PC-9 (cell line): Measurements from ENCODE around the gene NFKBIL1. TPM values are rescaled to one million over a fixed set of nuclear protein-coding genes. Genes with fewer than 3 reads are reported as not detected.

ENCODE experiments used
- BruUV-seq: library from RNA; stranded (reverse); fragments of 400-500 nt; replicated peaks from 2 replicates; lab custom pipeline; 2021; lab: Mats Ljungman, UMichigan
- CTCF ChIA-PET: fragments of 300-600 bp; sonication (Branson Sonifier 250); formaldehyde crosslinking; loops from one replicate; lab custom pipeline; 2022; ENCODE audit warnings: antibody characterized with exemption; lab: Charles Lee
- POLR2A ChIA-PET: fragments of 300-600 bp; sonication (Branson Sonifier 250); formaldehyde crosslinking; loops from one replicate; lab custom pipeline; 2022; ENCODE audit warnings: antibody characterized with exemption; ENCODE audit not compliant: unreplicated experiment; lab: Charles Lee
- DNase-seq, 2 experiments: peaks; one replicate each; pipeline versions ENCODE4 v3.0.0 to v3.0.0-alpha.2; 2015 to 2022; ENCODE audit warnings: mixed read lengths in 1 of 2
- H2AFZ ChIP-seq: fragments of 200-600 bp; sonication (generic); 2 replicates; pipeline ENCODE4 v1.8.1; 2017; ENCODE audit warnings: antibody characterized with exemption
- H3F3A ChIP-seq: fragments of 200-600 bp; sonication (generic); 2 replicates; pipeline ENCODE4 v1.8.1; 2017; ENCODE audit warnings: antibody characterized with exemption, mild to moderate bottlenecking, low read depth; ENCODE audit not compliant: insufficient read depth
- H3K27ac ChIP-seq: fragments of 200-600 bp; sonication (generic); 2 replicates; pipeline ENCODE4 v1.6.1; 2016; ENCODE audit warnings: mixed run types
- H3K27me3 ChIP-seq: fragments of 200-600 bp; sonication (generic); 2 replicates; pipeline ENCODE4 v1.6.1; 2016; ENCODE audit warnings: low read depth, mixed run types; ENCODE audit not compliant: insufficient read depth
- H3K36me3 ChIP-seq: fragments of 200-600 bp; sonication (generic); 2 replicates; pipeline ENCODE4 v1.6.1; 2016; ENCODE audit warnings: low read depth, mixed run types
- H3K4me1 ChIP-seq: fragments of 200-600 bp; sonication (generic); replicated peaks from 2 replicates; pipeline ENCODE4 v1.6.1; 2016; ENCODE audit warnings: mixed run types; ENCODE audit not compliant: insufficient read depth
- H3K4me2 ChIP-seq: fragments of 200-600 bp; sonication (generic); 2 replicates; pipeline ENCODE4 v1.6.1; 2017; ENCODE audit warnings: mixed run types
- H3K4me3 ChIP-seq: fragments of 200-600 bp; sonication (generic); 2 replicates; pipeline ENCODE4 v1.6.1; 2016; ENCODE audit warnings: mixed run types
- H3K79me2 ChIP-seq: fragments of 200-600 bp; sonication (generic); 2 replicates; pipeline ENCODE4 v1.6.1; 2017; ENCODE audit warnings: low read depth, mixed run types
- H3K9me2 ChIP-seq: fragments of 200-600 bp; sonication (generic); 2 replicates; pipeline ENCODE4 v1.8.1; 2017; ENCODE audit warnings: mild to moderate bottlenecking; ENCODE audit not compliant: insufficient read depth
- H3K9me3 ChIP-seq: fragments of 200-600 bp; sonication (generic); 2 replicates; pipeline ENCODE4 v1.8.1; 2016; ENCODE audit warnings: low read depth; ENCODE audit not compliant: insufficient read depth
- H4K20me1 ChIP-seq: fragments of 200-600 bp; sonication (generic); 2 replicates; pipeline ENCODE4 v1.8.1; 2017; ENCODE audit not compliant: insufficient read depth
- CTCF ChIP-seq: fragments of 200-600 bp; sonication (generic); conservative IDR thresholded peaks from 2 replicates; pipeline ENCODE4 v1.6.1; 2017; ENCODE audit warnings: mixed run types, antibody characterized with exemption, mild to moderate bottlenecking, moderate library complexity
- EZH2 ChIP-seq: fragments of 200-600 bp; sonication (generic); IDR thresholded peaks from 2 replicates; pipeline ENCODE4 v1.8.0; 2017; ENCODE audit warnings: antibody characterized with exemption, low read depth
- intact Hi-C: fragments of 100-400 bp; cut with micrococcal nuclease; formaldehyde crosslinking; loops from one replicate; pipeline ENCODE4 v1.10.0; 2022; ENCODE audit not compliant: unreplicated experiment
- total RNA-seq: library from RNA; stranded (reverse); gene quantifications from 2 replicates; pipeline ENCODE4 v1.2.3, GENCODE V29; 2021

NFKBIL1 gene
- total RNA-seq, 1 experiment from 2014 or later = 26.1 TPM

- H2AFZ ChIP-seq = no peak overlapping the region
- DNase-seq = no peak
- H3K4me3 ChIP-seq = no peak overlapping the region
- no peaks in the 10 kb centered on the region for H3K9me2 ChIP-seq
- BruUV-seq = no TSS peak
- no peak overlapping the region for H3K4me2 ChIP-seq
- intact Hi-C loops = loop anchor here (10.0 kb wide), 3 partner anchors 190 to 650 kb away; partner anchors contain the start of genes CLIC1, GPSM3, HSPA1B and PBX2
- peaks cover 26% of the 10 kb centered on the region; the same call in 1 of the 2 replicates for H3F3A ChIP-seq
- H3K4me1 ChIP-seq = peaks cover 22% of the 10 kb centered on the region
- ChIA-PET CTCF (no interaction called here), POLR2A (no interaction called here)
- H3K27me3 ChIP-seq = no peaks in the 10 kb centered on the region
- H3K79me2 ChIP-seq = peaks cover 44% of the 10 kb centered on the region
- H3K27ac ChIP-seq = no peak overlapping the region
- H3K9me3 ChIP-seq = no peaks in the 10 kb centered on the region
- peaks cover 9% of the 10 kb centered on the region for H4K20me1 ChIP-seq
- TF ChIP-seq EZH2 (no peak), CTCF (no peak)
- H3K36me3 ChIP-seq = peaks cover 19% of the 10 kb centered on the region
Observed at GRCh38 chr6:31545291-31545690, 2.1 kb upstream of the NFKBIL1 start.

GRCh38 chr6:31546339-31546957, 960 bp upstream of the NFKBIL1 start, which contains the start of gene ATP6V1G2:
Gene ATP6V1G2 (minus strand): TSS chr6:31546608. CDS start chr6:31546559, 49 bp downstream.
- DNase-seq = peak; percentile 87 to 92
- Histone ChIP-seq H3K4me3 (peak within 1 kb of the TSS; percentile 78), H3K27me3 (no peaks in the 10 kb centered on the region), H3K4me1 (peaks cover 18% of the 10 kb centered on the region), H3K36me3 (peaks cover 12% of the 10 kb centered on the region; the same call in 1 of the 2 replicates), H3F3A (peaks cover 21% of the 10 kb centered on the region; the same call in 1 of the 2 replicates), H3K4me2 (peak within 1 kb of the TSS; percentile 88), H3K27ac (peak within 1 kb of the TSS; percentile 89), H3K9me3 (no peaks in the 10 kb centered on the region), H4K20me1 (no peaks in the 10 kb centered on the region), H3K9me2 (no peaks in the 10 kb centered on the region), H3K79me2 (peaks cover 32% of the 10 kb centered on the region), H2AFZ (peak within 1 kb of the TSS; percentile 78)
- BruUV-seq = no TSS peak
- POLR2A ChIA-PET = interaction anchor here (0.6 kb wide), 1 partner anchor 296 kb away, joined by 3 read pairs; no protein-coding TSS in a partner anchor
- CTCF ChIA-PET = interaction anchor here (0.6 kb wide), 3 partner anchors 12 to 155 kb away, joined by 3 to 13 read pairs (median 5); no protein-coding TSS in a partner anchor
- intact Hi-C loops = loop anchor here (1.0 to 10.0 kb wide), 10 partner anchors 52 to 1322 kb away; partner anchors contain the start of genes CLIC1, GPANK1, GPSM3 and HSPA1B
- TF ChIP-seq CTCF = peak; percentile 97
- TF ChIP-seq EZH2 = no peak

- H3K4me2 ChIP-seq = peak overlapping the region; percentile 88
- POLR2A ChIA-PET = interaction anchor here (0.6 kb wide), 1 partner anchor 49 kb away, joined by 6 read pairs; no protein-coding TSS in a partner anchor
- no peaks in the 10 kb centered on the region for H4K20me1 ChIP-seq
- DNase-seq = no peak
- peaks cover 24% of the 10 kb centered on the region for H3K79me2 ChIP-seq
- no peaks in the 10 kb centered on the region for H3K9me2 ChIP-seq
- CTCF ChIA-PET = interaction anchor here (0.6 to 1.4 kb wide), 2 partner anchors 32 to 49 kb away, joined by 3 read pairs; no protein-coding TSS in a partner anchor
- TSS peak; percentile 46 for BruUV-seq
- H3F3A ChIP-seq = peaks cover 12% of the 10 kb centered on the region; the same call in 1 of the 2 replicates
- peak overlapping the region; percentile 78 for H3K4me3 ChIP-seq
- TF ChIP-seq EZH2 (no peak), CTCF (no peak)
- peak overlapping the region; percentile 89 for H3K27ac ChIP-seq
- no peaks in the 10 kb centered on the region for H3K9me3 ChIP-seq
- peaks cover 12% of the 10 kb centered on the region; the same call in 1 of the 2 replicates for H3K36me3 ChIP-seq
- peaks cover 16% of the 10 kb centered on the region for H3K4me1 ChIP-seq
- peak overlapping the region; percentile 78 for H2AFZ ChIP-seq
- H3K27me3 ChIP-seq = no peaks in the 10 kb centered on the region
- intact Hi-C loops = loop anchor here (2.0 to 10.0 kb wide), 6 partner anchors 117 to 865 kb away; partner anchors contain the start of genes CLIC1, GPANK1, GPSM3 and HSPA1B
Observed at GRCh38 chr6:31547727-31548543, 527 bp downstream of the NFKBIL1 start.
